A549 (cell line): ENCODE results near the gene PRR7. TPM values are rescaled to one million over a fixed set of nuclear protein-coding genes. Genes with fewer than 3 reads are reported as not detected.

Experiments used
- ATAC-seq, 2 experiments: fragments of 200-7000 bp in 1 of 2; fragments of >200 bp in 1 of 2; cut with Nextera tagmentation in 1 of 2; cut with Tn5 transposase in 1 of 2; 3 replicates each; pipeline versions ENCODE4 v1.8.0 to v1.9.1; 2018 to 2020; ENCODE audit warnings: mild to moderate bottlenecking in 1 of 2, moderate library complexity in 1 of 2
- CTCF ChIA-PET: fragments of 300-600 bp; sonication (Branson Sonifier 250); formaldehyde crosslinking; extraction: SDS; loops from one replicate; lab custom pipeline; 2021; ENCODE audit warnings: antibody characterized with exemption, inconsistent platforms; lab: Yijun Ruan, JAX
- POLR2A ChIA-PET: fragments of 350-600 bp; formaldehyde crosslinking; extraction: SDS; loops from one replicate; lab custom pipeline; 2021; ENCODE audit warnings: antibody characterized with exemption, inconsistent platforms; lab: Yijun Ruan, JAX
- DNase-seq, 2 experiments: peaks; one replicate each; pipeline versions ENCODE4 v3.0.0 to v3.0.0-alpha.2; 2011 to 2016; ENCODE audit warnings: low read depth in 1 of 2, low spot score in 1 of 2
- FAIRE-seq: peaks from 2 replicates; lab custom pipeline; 2011; peaks lifted over from hg19 to GRCh38; lab: Jason Lieb, UNC
- H3K27ac ChIP-seq, 2 experiments: fragments of >200 bp; sonication (Bioruptor Twin); formaldehyde crosslinking; 3 replicates each; pipeline ENCODE4 v1.5.1; 2016 to 2017
- H3K4me1 ChIP-seq: fragments of >200 bp; sonication (Bioruptor Twin); formaldehyde crosslinking; 3 replicates; pipeline ENCODE4 v1.6.1; 2016
- H3K4me2 ChIP-seq: fragments of >200 bp; sonication (Bioruptor Twin); formaldehyde crosslinking; 3 replicates; pipeline ENCODE4 v1.6.1; 2016
- H3K4me3 ChIP-seq: fragments of >200 bp; sonication (Bioruptor Twin); formaldehyde crosslinking; 3 replicates; pipeline ENCODE4 v1.5.1; 2016
- H3K9me3 ChIP-seq: fragments of >200 bp; sonication (Bioruptor Twin); formaldehyde crosslinking; 3 replicates; pipeline ENCODE4 v1.6.1; 2016
- CEBPB ChIP-seq, 2 experiments: fragments of >200 bp in 1 of 2; sonication (Bioruptor Twin) in 1 of 2; formaldehyde crosslinking in 1 of 2; IDR thresholded peaks; 2 replicates each; pipeline ENCODE4 v1.6.1; 2012 to 2016
- CTCF ChIP-seq: fragments of >200 bp; sonication (Bioruptor Twin); formaldehyde crosslinking; IDR thresholded peaks from 3 replicates; pipeline ENCODE4 v1.5.1; 2016
- EHF ChIP-seq: fragments of 250-450 bp; sonication (Bioruptor Pico); IDR thresholded peaks from 2 replicates; pipeline ENCODE4 v1.5.0; 2020; ENCODE audit warnings: mild to moderate bottlenecking
- EP300 ChIP-seq, 2 experiments: fragments of >200 bp; sonication (Bioruptor Twin); formaldehyde crosslinking; IDR thresholded peaks; 2 replicates in 1 of 2; 3 replicates in 1 of 2; pipeline ENCODE4 v1.6.1; 2016 to 2017
- HDAC2 ChIP-seq: fragments of 200-600 bp; sonication (generic); IDR thresholded peaks from 2 replicates; pipeline ENCODE4 v1.6.1; 2016
- HES2 ChIP-seq: fragments of >200 bp; sonication (Bioruptor Twin); formaldehyde crosslinking; IDR thresholded peaks from 2 replicates; pipeline ENCODE4 v1.6.1; 2016
- HEYL ChIP-seq: fragments of 250-450 bp; sonication (Bioruptor Pico); IDR thresholded peaks from 2 replicates; pipeline ENCODE4 v1.8.0; 2021; ENCODE audit warnings: mild to moderate bottlenecking, moderate library complexity
- HMGXB4 ChIP-seq: fragments of 250-450 bp; sonication (Bioruptor Pico); IDR thresholded peaks from 2 replicates; pipeline ENCODE4 v1.5.0; 2021; ENCODE audit warnings: mild to moderate bottlenecking, moderate library complexity, borderline replicate concordance
- KDM1A ChIP-seq: fragments of 200-600 bp; sonication (generic); IDR thresholded peaks from 2 replicates; pipeline ENCODE4 v1.6.1; 2016; ENCODE audit warnings: low read depth, mild to moderate bottlenecking
- KDM5A ChIP-seq: fragments of 200-600 bp; sonication (generic); IDR thresholded peaks from 2 replicates; pipeline ENCODE4 v1.6.1; 2016; ENCODE audit warnings: antibody characterized with exemption, mild to moderate bottlenecking
- MAFK ChIP-seq: fragments of 450-650 bp; IDR thresholded peaks from 2 replicates; pipeline ENCODE4 v1.6.1; 2014; ENCODE audit not compliant: partially characterized antibody
- MAX ChIP-seq: IDR thresholded peaks from 2 replicates; pipeline ENCODE4 v1.6.1; 2012
- NR3C1 ChIP-seq: fragments of >200 bp; sonication (Bioruptor Twin); formaldehyde crosslinking; IDR thresholded peaks from 3 replicates; pipeline ENCODE4 v1.6.1; 2017
- SMC3 ChIP-seq: fragments of >200 bp; sonication (Bioruptor Twin); formaldehyde crosslinking; IDR thresholded peaks from 3 replicates; pipeline ENCODE4 v1.6.1; 2018; ENCODE audit warnings: inconsistent platforms
- SREBF2 ChIP-seq: fragments of 450-650 bp; IDR thresholded peaks from 2 replicates; pipeline ENCODE4 v1.6.1; 2014; ENCODE audit warnings: mild to moderate bottlenecking, moderate library complexity
- ZC3H11A ChIP-seq: fragments of 450-650 bp; IDR thresholded peaks from 2 replicates; pipeline ENCODE4 v1.6.1; 2014; ENCODE audit warnings: antibody characterized with exemption, mild to moderate bottlenecking
- ZFP36 ChIP-seq: fragments of 450-650 bp; IDR thresholded peaks from 2 replicates; pipeline ENCODE4 v1.6.1; 2014; ENCODE audit warnings: borderline replicate concordance; ENCODE audit not compliant: partially characterized antibody
- ZSCAN20 ChIP-seq: fragments of 250-450 bp; sonication (Bioruptor Pico); IDR thresholded peaks from 2 replicates; pipeline ENCODE4 v1.8.0; 2022; ENCODE audit warnings: mild to moderate bottlenecking, moderate library complexity
- WGBS: methylation state at CpG from one replicate; pipeline ENCODE4 v1.1.6; 2017; ENCODE audit errors: missing lambda C conversion rate; 5-methylcytosine and 5-hydroxymethylcytosine counted together
- polyA plus RNA-seq, 4 experiments: library from polyadenylated mRNA; depleted of rRNA in 3 of 4; stranded (reverse); fragments of >200 nt; fragmentation: RNase III in 1 of 4; extraction: RNeasy Plus Mini Kit Qiagen cat#74134 plus additional on column Dnase treatment in 1 of 4; gene quantifications; 2 replicates in 3 of 4; 3 replicates in 1 of 4; pipeline ENCODE4 v1.2.3, GENCODE V29; 2011 to 2017

PRR7 gene
- polyA plus RNA-seq, 2 of the 4 experiments (the other 2 are of a cell fraction): 2.2 to 11.0 TPM

GRCh38 chr5:177474846-177475562 lies 28.4 kb downstream of the PRR7 start:
- Histone ChIP-seq H3K9me3 (no peaks in the 10 kb centered on the region), H3K4me2 (no peak overlapping the region), H3K27ac (0 out of 6 replicates have a peak overlapping the region, but pooled peaks of 1 of the 2 experiments have one; percentile 7), H3K4me3 (no peak overlapping the region), H3K4me1 (peaks cover 49% of the 10 kb centered on the region)
- no peak for TF ChIP-seq ZSCAN20
- TF ChIP-seq KDM1A: no peak
- TF ChIP-seq HDAC2: no peak
- no peak for TF ChIP-seq NR3C1
- TF ChIP-seq CTCF: no peak
- TF ChIP-seq SMC3: no peak
- TF ChIP-seq MAFK: no peak
- TF ChIP-seq KDM5A: no peak
- TF ChIP-seq CEBPB (IDR thresholded peaks at IDR 0.05): no peak
- no peak for TF ChIP-seq HMGXB4 (CRISPR knock-in tag)
- no peak for TF ChIP-seq EP300 (IDR thresholded peaks at IDR 0.05)
- TF ChIP-seq ZC3H11A: no peak
- no peak for TF ChIP-seq SREBF2
- no peak for TF ChIP-seq EHF
- peak; percentile 15 to 25; a peak in 5 of 6 replicates for ATAC-seq
- ChIA-PET POLR2A (no interaction called here), CTCF (interaction anchor here (0.8 to 19.7 kb wide), 8 partner anchors 9 to 86 kb away, joined by 3 to 241 read pairs (median 4); no protein-coding TSS in a partner anchor)
- DNase-seq: no peak
- 60% methylated on average over 3 of the region's 4 CpGs for WGBS
- no peak for FAIRE-seq

GRCh38 chr5:177475563-177476427 lies 29.2 kb downstream of the PRR7 start:
- Histone ChIP-seq H3K9me3 (no peaks in the 10 kb centered on the region), H3K4me1 (peaks cover 41% of the 10 kb centered on the region), H3K4me3 (no peak overlapping the region), H3K27ac (no peak overlapping the region), H3K4me2 (no peak overlapping the region)
- CTCF ChIA-PET: interaction anchor here (0.8 to 19.7 kb wide), 6 partner anchors 10 to 85 kb away, joined by 3 to 241 read pairs (median 18); no protein-coding TSS in a partner anchor
- TF ChIP-seq MAFK (no peak), HEYL (CRISPR knock-in tag) (no peak), ZFP36 (no peak), MAX (no peak), HES2 (no peak)
- 88% methylated on average over 11 of the region's 11 CpGs for WGBS
- DNase-seq (no peak), ATAC-seq (no peak), FAIRE-seq (no peak)
- POLR2A ChIA-PET: interaction anchor here (0.9 kb wide), 1 partner anchor 22 kb away, joined by 4 read pairs; the partner anchor contains the start of gene PDLIM7
